ENCODE results near the gene SF3A1. TPM values are rescaled to one million over a fixed set of nuclear protein-coding genes. Genes with fewer than 3 reads are reported as not detected.

The SF3A1 gene
- total and polyA plus RNA-seq, 2 of the 8 experiments (the other 6 are each of a cell fraction or from before 2014, with no cell fraction given): 27.8 to 285 TPM

DNA sequence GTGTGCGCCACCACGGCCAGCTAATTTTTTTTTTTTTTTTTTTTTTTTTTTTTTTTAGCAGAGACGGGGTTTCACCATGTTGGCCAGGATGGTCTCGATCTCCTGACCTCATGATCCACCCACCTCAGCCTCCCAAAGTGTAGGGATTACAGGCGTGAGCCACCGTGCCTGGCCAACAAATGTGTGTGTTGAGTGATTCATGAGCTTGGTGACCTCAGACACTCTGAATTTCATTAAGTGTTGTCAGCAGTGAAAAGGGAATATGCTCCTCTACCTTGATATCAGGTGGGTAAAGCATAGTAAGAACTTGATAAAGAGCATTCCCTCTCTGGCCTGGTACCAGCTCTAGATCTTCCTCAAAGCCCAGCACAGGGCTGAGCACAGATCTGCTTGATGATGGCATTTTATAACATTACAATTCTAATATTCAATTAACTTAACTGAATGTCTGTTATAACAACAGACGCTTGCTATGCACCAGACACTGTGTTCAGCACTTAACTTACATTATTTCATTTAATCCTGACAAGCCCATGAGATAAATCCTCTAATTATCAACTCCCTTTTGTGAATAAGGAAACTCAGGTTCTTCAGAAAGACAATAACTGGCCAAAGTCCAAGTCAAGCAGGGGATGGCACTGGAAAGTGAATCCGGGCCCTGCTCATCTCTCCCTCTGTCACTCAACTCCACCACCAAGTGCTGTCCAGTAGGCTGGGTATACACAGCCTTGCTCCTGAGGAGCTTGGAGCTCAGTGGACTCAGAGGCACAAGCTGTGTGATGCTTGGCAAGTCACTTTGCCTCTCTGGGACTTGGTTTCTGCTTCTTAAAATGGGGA lies 42.9 kb downstream of the SF3A1 start:
- Histone ChIP-seq H3K9me3 (ENCODE audit: insufficient read depth in 2 of 2, low read depth in 1 of 2, low read length in 1 of 2) (no peaks in the 10 kb centered on the region), H2AFZ (ENCODE audit: low read length) (no peak overlapping the region), H3K27ac (ENCODE audit: low read depth, low read length) (no peak overlapping the region), H4K5ac (ENCODE audit: insufficient read length, low read depth, low read length) (no peak overlapping the region), H3K4ac (replicated peaks; ENCODE audit: insufficient read length, low read depth, low read length) (no peak overlapping the region), H3K4me1 (replicated peaks in 1 of 4; ENCODE audit: control insufficient read depth in 3 of 4, insufficient read depth in 4 of 4, low read length in 3 of 4) (peaks cover 0 to 5% (median 1%) of the 10 kb centered on the region in 4 experiments; a peak in 3 of 7 replicates), H3K56ac (replicated peaks; ENCODE audit: insufficient read length, low read depth, low read length) (no peak overlapping the region), H4K91ac (replicated peaks; ENCODE audit: insufficient read length, low read length) (no peak overlapping the region), H3K79me2 (ENCODE audit: control insufficient read depth in 1 of 2, insufficient read depth in 2 of 2, low read length in 2 of 2) (no peaks in the 10 kb centered on the region), H3K23ac (ENCODE audit: insufficient read length) (no peak overlapping the region), H3K23me2 (ENCODE audit: low read depth, low read length) (no peaks in the 10 kb centered on the region), H2BK120ac (replicated peaks; ENCODE audit: low read depth, low read length) (no peak overlapping the region), H3K9ac (replicated peaks in 1 of 4; ENCODE audit: extremely low read depth in 1 of 4, low read depth in 3 of 4, low read length in 3 of 4) (no peak overlapping the region), H2BK20ac (ENCODE audit: low read length) (no peak overlapping the region), H4K8ac (ENCODE audit: extremely low read depth, insufficient read depth, low read length) (no peak overlapping the region), H3K18ac (ENCODE audit: extremely low read depth, low read length) (no peak overlapping the region), H2BK12ac (ENCODE audit: low read depth, low read length) (no peak overlapping the region), H3K36me3 (ENCODE audit: control insufficient read depth in 2 of 4, insufficient read depth in 4 of 4, low read length in 3 of 4) (no peaks in the 10 kb centered on the region), H3K4me3 (ENCODE audit: extremely low read depth in 1 of 4, insufficient read depth in 2 of 4, low read depth in 3 of 4, low read length in 4 of 4) (no peak overlapping the region), H2BK5ac (ENCODE audit: low read depth, low read length) (no peak overlapping the region), H3K4me2 (ENCODE audit: insufficient read depth in 1 of 2, low read depth in 2 of 2, low read length in 2 of 2) (no peak overlapping the region), H3K27me3 (replicated peaks in 1 of 4; ENCODE audit: control insufficient read depth in 3 of 4, extremely low read depth in 1 of 4, insufficient read depth in 3 of 4, low read length in 3 of 4) (no peaks in the 10 kb centered on the region), H2AK5ac (ENCODE audit: low read depth, low read length) (no peak overlapping the region), H4K20me1 (replicated peaks in 1 of 2; ENCODE audit: control insufficient read depth in 1 of 2, insufficient read depth in 2 of 2, low read length in 2 of 2) (peaks cover 0 to 2% of the 10 kb centered on the region in 2 experiments), H3K79me1 (ENCODE audit: low read depth, low read length) (0 out of 2 replicates have a peak, but pooled peaks cover 2% of the 10 kb centered on the region), H2BK15ac (ENCODE audit: low read length) (no peak overlapping the region), H3K14ac (ENCODE audit: insufficient read length) (no peak overlapping the region)
- no peak for FAIRE-seq
- DNase-seq (ENCODE audit: low read depth in 1 of 2, low spot score in 2 of 2): no peak
- CTCF ChIA-PET (ENCODE audit: partially characterized antibody): interaction anchor here (1.0 to 20.1 kb wide), 4 partner anchors 9 to 25 kb away, joined by 3 to 203 read pairs (median 4); partner anchors contain the start of gene CASTOR1
- POLR2A ChIA-PET (ENCODE audit: partially characterized antibody): interaction anchor here (0.8 to 1.5 kb wide), 3 partner anchors 19 to 31 kb away, joined by 3 to 4 read pairs (median 3); partner anchors contain the start of gene CASTOR1
- 81% methylated on average over 4 of the region's 8 CpGs; no CpG with 5 or more reads in 1 of the 2 experiments for WGBS, 2 experiments (ENCODE audit: extremely low coverage in 1 of 2, insufficient coverage in 1 of 2, insufficient read length in 1 of 2, insufficient replicate concordance in 2 of 2, low coverage in 1 of 2, low lambda C conversion rate in 2 of 2, missing lambda C conversion rate in 1 of 2)
- no peak for TF ChIP-seq YY1 (IDR thresholded peaks at IDR 0.05; ENCODE audit: low read depth, low read length)
